K562 (cell line): ENCODE results near the gene CARD8. TPM values are rescaled to one million over a fixed set of nuclear protein-coding genes. Genes with fewer than 3 reads are reported as not detected.
A peak's percentile ranks its signal among the peaks of the same experiment; 100 is the strongest.

Source experiments
- CGGBP1 ChIP-seq: fragments of 250-450 bp; sonication (Bioruptor Pico); IDR thresholded peaks from 2 replicates; pipeline ENCODE4 v1.9.0; 2021; ENCODE audit warnings: mild to moderate bottlenecking
- CHD7 ChIP-seq: fragments of 200-600 bp; sonication (generic); IDR thresholded peaks from one replicate; pipeline ENCODE4 v1.6.1; 2012; ENCODE audit warnings: mild to moderate bottlenecking, low read depth, low read length, inconsistent platforms
- CTCF ChIP-seq, 3 experiments: IDR thresholded peaks in 2 of 3; conservative IDR thresholded peaks in 1 of 3; 2 replicates each; pipeline ENCODE4 v1.5.1; 2011 to 2012; ENCODE audit warnings: low read length in 3 of 3, mild to moderate bottlenecking in 3 of 3, control low read depth in 2 of 3, improper control_type of control experiment in 1 of 3, inconsistent platforms in 1 of 3, low read depth in 1 of 3, mixed read lengths in 1 of 3, moderate library complexity in 1 of 3; ENCODE audit not compliant: insufficient read depth in 2 of 3
- KLF10 ChIP-seq: fragments of 250-450 bp; sonication (Bioruptor Pico); IDR thresholded peaks from 2 replicates; pipeline ENCODE4 v1.6.1; 2021; ENCODE audit warnings: matching md5 sums
- POLR2AphosphoS5 ChIP-seq: IDR thresholded peaks from 2 replicates; pipeline ENCODE4 v1.6.1; 2011; ENCODE audit warnings: mild to moderate bottlenecking, low read depth, low read length, moderate library complexity; ENCODE audit not compliant: control insufficient read depth, insufficient read depth
- POLR2H ChIP-seq: IDR thresholded peaks from 2 replicates; pipeline ENCODE4 v1.6.1; 2016; ENCODE audit warnings: missing genetic modification characterization, low read depth, mild to moderate bottlenecking, control low read depth, missing compliant biosample characterization, moderate library complexity
- RFX5 ChIP-seq: IDR thresholded peaks from 2 replicates; pipeline ENCODE4 v1.6.1; 2011; ENCODE audit warnings: low read depth, mild to moderate bottlenecking, improper control_type of control experiment, low read length
- TBP ChIP-seq: optimal IDR thresholded peaks from 2 replicates; pipeline ENCODE3; 2011; ENCODE audit warnings: low read depth, low read length, improper control_type of control experiment
- TEAD4 ChIP-seq, 2 experiments: sonication (generic) in 1 of 2; formaldehyde crosslinking in 1 of 2; IDR thresholded peaks; 2 replicates each; pipeline versions ENCODE4 v1.6.1 to v1.8.0; 2012 to 2022; ENCODE audit warnings: borderline replicate concordance in 1 of 2, inconsistent platforms in 1 of 2, low read length in 1 of 2, mild to moderate bottlenecking in 1 of 2, missing genetic modification reagents in 1 of 2
- ZBTB8A ChIP-seq: fragments of 450-650 bp; IDR thresholded peaks from 2 replicates; pipeline ENCODE4 v1.6.1; 2018; ENCODE audit warnings: mild to moderate bottlenecking, moderate library complexity; ENCODE audit not compliant: partially characterized antibody
- ZNF217 ChIP-seq: sonication (generic); formaldehyde crosslinking; IDR thresholded peaks from 2 replicates; pipeline ENCODE4 v1.8.0; 2022; ENCODE audit warnings: mild to moderate bottlenecking, missing genetic modification reagents
- ZNF23 ChIP-seq: fragments of 250-450 bp; sonication (Bioruptor Pico); IDR thresholded peaks from 2 replicates; pipeline ENCODE4 v1.4.0; 2020; ENCODE audit warnings: mild to moderate bottlenecking
- ZNF253 ChIP-seq: fragments of 250-450 bp; sonication (Bioruptor Pico); conservative IDR thresholded peaks from 2 replicates; pipeline ENCODE4 v1.6.1; 2021; ENCODE audit warnings: mild to moderate bottlenecking
- polyA plus RNA-seq, 8 experiments: library from polyadenylated mRNA; depleted of rRNA in 4 of 8; stranded (reverse) in 5 of 8; unstranded in 3 of 8; fragments of >200 nt; fragmentation: Nextera tagmentation in 2 of 8; fragmentation: Illumina TruSeq in 1 of 8; extraction: Ambion mirVana in 2 of 8; extraction: Trizol in 1 of 8; gene quantifications; 2 replicates each; pipeline versions ENCODE4 v1.2.1 to v1.2.3, GENCODE V29; 2011 to 2014; ENCODE audit warnings: inconsistent platforms in 1 of 8, missing spikeins in 1 of 8
- total RNA-seq, 7 experiments: library from RNA; depleted of rRNA in 6 of 7; stranded (reverse); fragments of >200 nt in 6 of 7; fragmentation: Illumina TruSeq in 2 of 7; extraction: Trizol in 2 of 7; gene quantifications; 2 replicates each; pipeline versions ENCODE4 v1.2.1 to v1.2.3, GENCODE V29; 2011 to 2021; ENCODE audit warnings: low replicate concordance in 1 of 7

The CARD8 gene
- total and polyA plus RNA-seq, 9 of the 15 experiments (the other 6 are each of a cell fraction or from before 2014, with no cell fraction given), result 11.5 to 26.4 (median 20.8) TPM

- TF ChIP-seq CHD7 (no peak), POLR2H (tag) (no peak), ZNF23 (CRISPR knock-in tag) (no peak), RFX5 (no peak), TEAD4 (IDR thresholded peaks at IDR 0.05; ENCODE audit: low read length) (no peak), TEAD4 (CRISPR knock-in tag; IDR thresholded peaks at IDR 0.05; ENCODE audit: borderline replicate concordance) (peak; percentile 77; the same call in 1 of the 2 replicates), ZBTB8A (no peak), KLF10 (CRISPR knock-in tag) (no peak), ZNF217 (no peak), CTCF (IDR thresholded peaks at IDR 0.05 in 2 of 3, conservative IDR thresholded peaks at IDR 0.05 in 1 of 3; ENCODE audit: insufficient read depth in 2 of 3, low read depth in 1 of 3, low read length in 3 of 3) (no peak; a peak in 2 of 6 replicates), CGGBP1 (no peak), TBP (peak; percentile 42), POLR2AphosphoS5 (0 out of 2 replicates have a peak, but pooled peaks have one; percentile 55), ZNF253 (no peak)
These were observed 85.5 kb downstream of the CARD8 start, which contains the start of the genes LIG1 and ZSWIM9 (continued) for GRCh38 chr19:48169939-48170803.
